ENCODE measurements around the gene KCNG1.

DNA sequence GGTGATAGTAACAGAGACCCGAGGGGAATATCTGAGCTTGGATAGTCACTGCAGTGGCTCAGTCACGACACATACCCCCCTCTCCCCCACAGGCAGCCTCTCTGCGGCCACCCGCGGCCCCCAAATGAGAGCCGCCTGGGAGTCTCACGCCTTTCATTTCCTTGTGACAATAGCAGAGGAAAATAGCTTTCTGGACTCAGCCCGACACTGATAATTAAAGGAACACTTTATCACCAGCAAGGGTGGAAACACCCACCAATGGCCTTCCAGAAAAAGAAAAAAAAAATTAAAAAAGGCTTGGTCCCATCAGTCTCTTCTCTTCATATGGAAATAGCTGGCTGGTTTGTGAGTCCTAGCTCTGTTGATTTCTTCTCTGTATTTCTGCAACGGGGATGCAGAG lies 35.1 kb upstream of the KCNG1 start:
- no peak for TF ChIP-seq CTCF (IDR thresholded peaks at IDR 0.05)
- no peak for TF ChIP-seq POLR2A (IDR thresholded peaks at IDR 0.05)
